ENCODE measurements around the gene KRTAP10-8. TPM values are rescaled to one million over a fixed set of nuclear protein-coding genes. Genes with fewer than 3 reads are reported as not detected.
"Not testable (repeated sequence)": the region's sequence is repeated elsewhere in the genome, so short reads cannot be mapped to it uniquely, and the experiment has no call there.

KRTAP10-8 gene
- total RNA-seq, 1 donor: not detected

- DNase-seq (ENCODE audit: low read depth in 2 of 3, low spot score in 2 of 3): not testable (repeated sequence)
Observed at GRCh38 chr21:44638506-44639330, 26.8 kb downstream of the KRTAP10-8 start.

GRCh38 chr21:44639331-44639655, 27.4 kb downstream of the KRTAP10-8 start:
- no peak for DNase-seq (ENCODE audit: low read depth in 2 of 3, low spot score in 2 of 3)

- DNase-seq (ENCODE audit: low read depth in 2 of 3, low spot score in 2 of 3): no peak
Observed at GRCh38 chr21:44640761-44641160, 28.9 kb downstream of the KRTAP10-8 start.

GRCh38 chr21:44643741-44644310, 31.9 kb downstream of the KRTAP10-8 start:
- DNase-seq (ENCODE audit: low read depth in 2 of 3, low spot score in 2 of 3): no peak

- no peak for DNase-seq (ENCODE audit: low read depth in 2 of 3, low spot score in 2 of 3)
Observed at GRCh38 chr21:44644878-44645277, 33.0 kb downstream of the KRTAP10-8 start.

- not testable (repeated sequence) for DNase-seq (ENCODE audit: low read depth in 2 of 3, low spot score in 2 of 3)
Observed at GRCh38 chr21:44646366-44647221, 34.7 kb downstream of the KRTAP10-8 start, which contains the start of gene KRTAP10-11. Gene KRTAP10-11, plus strand, starts transcription at chr21:44646414. Its CDS starts 45 bp downstream, at chr21:44646459.

GRCh38 chr21:44647222-44647552, 35.3 kb downstream of the KRTAP10-8 start:
- DNase-seq (ENCODE audit: low read depth in 2 of 3, low spot score in 2 of 3): no peak

- DNase-seq (ENCODE audit: low read depth in 2 of 3, low spot score in 2 of 3): no peak
Observed at GRCh38 chr21:44648557-44649311, 36.9 kb downstream of the KRTAP10-8 start.

GRCh38 chr21:44649521-44650100, 37.7 kb downstream of the KRTAP10-8 start:
- no peak for DNase-seq (ENCODE audit: low read depth in 2 of 3, low spot score in 2 of 3)

GRCh38 chr21:44650265-44650972, 38.5 kb downstream of the KRTAP10-8 start:
- DNase-seq (ENCODE audit: low read depth in 2 of 3, low spot score in 2 of 3): no peak

- no peak for DNase-seq (ENCODE audit: low read depth in 2 of 3, low spot score in 2 of 3)
Observed at GRCh38 chr21:44650973-44651675, 39.2 kb downstream of the KRTAP10-8 start.

- no peak for DNase-seq (ENCODE audit: low read depth in 2 of 3, low spot score in 2 of 3)
Observed at GRCh38 chr21:44653123-44653522, 41.2 kb downstream of the KRTAP10-8 start.

GRCh38 chr21:44653656-44654575, 42.0 kb downstream of the KRTAP10-8 start:
- peak in 1 of 3 donors; percentile 44 for DNase-seq (ENCODE audit: low read depth in 2 of 3, low spot score in 2 of 3)

GRCh38 chr21:44654576-44655175, 42.8 kb downstream of the KRTAP10-8 start, which contains the start of gene KRTAP12-4:
Gene KRTAP12-4, minus strand, starts transcription at chr21:44654659. Its CDS starts 45 bp downstream, at chr21:44654614.
- peak in 1 of 3 donors; percentile 37 for DNase-seq (ENCODE audit: low read depth in 2 of 3, low spot score in 2 of 3)

GRCh38 chr21:44656868-44657267, 45.0 kb downstream of the KRTAP10-8 start:
- DNase-seq (ENCODE audit: low read depth in 2 of 3, low spot score in 2 of 3): no peak

GRCh38 chr21:44657635-44658540, 46.0 kb downstream of the KRTAP10-8 start, which contains the start of gene KRTAP12-3:
Gene KRTAP12-3, plus strand, starts transcription at chr21:44657932. Its CDS starts 48 bp downstream, at chr21:44657980.
- DNase-seq (ENCODE audit: low read depth in 2 of 3, low spot score in 2 of 3): peak in 1 of 3 donors; percentile 57
